Esophagus muscularis mucosa (tissue), 3 donors: Measurements from ENCODE around the gene CRYBB2.

ENCODE experiments used
- CTCF ChIP-seq, 3 experiments: fragments of 200-600 bp in 2 of 3; fragments of 450-650 bp in 1 of 3; sonication (generic) in 2 of 3; IDR thresholded peaks; one replicate each; pipeline ENCODE4 v1.5.1; 2017 to 2019; ENCODE audit warnings: antibody characterized with exemption in 3 of 3, mild to moderate bottlenecking in 2 of 3, moderate library complexity in 1 of 3
- POLR2A ChIP-seq: fragments of 450-650 bp; IDR thresholded peaks from one replicate; pipeline ENCODE4 v1.6.1; 2017; ENCODE audit warnings: antibody characterized with exemption, moderate library complexity, mild to moderate bottlenecking, low read depth

DNA sequence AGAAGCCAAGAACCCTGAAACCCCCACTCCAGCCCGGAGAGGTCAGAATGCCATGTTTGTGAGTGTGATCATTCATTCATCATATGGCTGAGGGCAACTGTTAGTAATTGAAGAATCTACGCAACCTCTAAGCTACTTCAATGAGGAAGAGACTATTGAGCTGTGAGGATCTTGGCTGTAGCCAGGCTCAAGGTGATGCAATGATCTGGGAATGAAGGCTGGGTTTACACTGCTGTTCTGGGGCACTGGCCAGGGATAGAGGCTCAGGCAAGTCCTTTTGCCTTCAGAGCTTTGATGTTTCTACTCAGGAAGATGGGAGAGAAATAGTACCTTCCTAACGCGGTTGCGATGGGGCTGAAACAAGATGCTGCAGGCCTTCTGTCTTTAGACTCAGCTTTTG lies 12.9 kb downstream of the CRYBB2 start:
- TF ChIP-seq POLR2A (no peak), CTCF (IDR thresholded peaks at IDR 0.05) (no peak)
